ENCODE measurements around the gene PAX2.

DNA sequence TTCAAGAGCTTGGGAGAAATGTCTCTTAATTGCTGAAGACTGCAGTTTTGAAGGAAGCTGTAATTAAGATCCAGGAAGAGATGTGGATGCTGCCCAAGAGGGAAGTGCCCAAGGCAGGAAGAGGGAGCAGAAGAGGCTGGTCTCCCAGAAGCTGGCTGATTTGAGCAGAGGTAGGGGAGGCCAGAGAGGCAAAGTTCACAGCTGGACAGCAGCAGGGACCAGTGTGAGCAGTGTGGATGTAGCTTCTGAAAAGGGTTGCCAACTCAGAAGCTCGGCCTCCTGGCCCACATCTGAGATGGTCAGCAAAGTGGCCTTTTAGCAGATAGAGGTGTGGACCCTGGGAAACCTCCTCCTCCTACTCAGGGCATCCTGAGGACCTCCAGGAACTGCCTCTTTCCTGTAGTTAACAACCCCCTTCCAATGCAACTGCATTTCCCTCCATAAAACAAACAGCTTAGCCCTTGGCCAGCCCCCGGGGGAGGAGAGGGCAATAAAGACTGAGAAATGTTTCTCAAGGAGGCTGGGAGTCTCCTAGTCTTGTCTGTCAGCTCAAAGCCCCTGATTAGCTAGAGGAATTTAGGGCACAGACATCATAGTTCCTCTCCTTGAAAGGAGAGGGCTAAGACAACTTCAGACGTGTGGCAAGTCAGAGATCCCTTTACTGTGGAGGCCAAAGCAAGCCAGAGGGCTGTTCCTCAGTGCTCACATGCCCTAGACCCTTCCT is 69.5 kb downstream of the PAX2 start:
- TF ChIP-seq, protein P1, sequence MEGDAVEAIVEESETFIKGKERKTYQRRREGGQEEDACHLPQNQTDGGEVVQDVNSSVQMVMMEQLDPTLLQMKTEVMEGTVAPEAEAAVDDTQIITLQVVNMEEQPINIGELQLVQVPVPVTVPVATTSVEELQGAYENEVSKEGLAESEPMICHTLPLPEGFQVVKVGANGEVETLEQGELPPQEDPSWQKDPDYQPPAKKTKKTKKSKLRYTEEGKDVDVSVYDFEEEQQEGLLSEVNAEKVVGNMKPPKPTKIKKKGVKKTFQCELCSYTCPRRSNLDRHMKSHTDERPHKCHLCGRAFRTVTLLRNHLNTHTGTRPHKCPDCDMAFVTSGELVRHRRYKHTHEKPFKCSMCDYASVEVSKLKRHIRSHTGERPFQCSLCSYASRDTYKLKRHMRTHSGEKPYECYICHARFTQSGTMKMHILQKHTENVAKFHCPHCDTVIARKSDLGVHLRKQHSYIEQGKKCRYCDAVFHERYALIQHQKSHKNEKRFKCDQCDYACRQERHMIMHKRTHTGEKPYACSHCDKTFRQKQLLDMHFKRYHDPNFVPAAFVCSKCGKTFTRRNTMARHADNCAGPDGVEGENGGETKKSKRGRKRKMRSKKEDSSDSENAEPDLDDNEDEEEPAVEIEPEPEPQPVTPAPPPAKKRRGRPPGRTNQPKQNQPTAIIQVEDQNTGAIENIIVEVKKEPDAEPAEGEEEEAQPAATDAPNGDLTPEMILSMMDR (IDR thresholded peaks at IDR 0.05): no peak
- TF ChIP-seq JUN (CRISPR knock-in tag; IDR thresholded peaks at IDR 0.05): no peak
- TF ChIP-seq, protein P2, sequence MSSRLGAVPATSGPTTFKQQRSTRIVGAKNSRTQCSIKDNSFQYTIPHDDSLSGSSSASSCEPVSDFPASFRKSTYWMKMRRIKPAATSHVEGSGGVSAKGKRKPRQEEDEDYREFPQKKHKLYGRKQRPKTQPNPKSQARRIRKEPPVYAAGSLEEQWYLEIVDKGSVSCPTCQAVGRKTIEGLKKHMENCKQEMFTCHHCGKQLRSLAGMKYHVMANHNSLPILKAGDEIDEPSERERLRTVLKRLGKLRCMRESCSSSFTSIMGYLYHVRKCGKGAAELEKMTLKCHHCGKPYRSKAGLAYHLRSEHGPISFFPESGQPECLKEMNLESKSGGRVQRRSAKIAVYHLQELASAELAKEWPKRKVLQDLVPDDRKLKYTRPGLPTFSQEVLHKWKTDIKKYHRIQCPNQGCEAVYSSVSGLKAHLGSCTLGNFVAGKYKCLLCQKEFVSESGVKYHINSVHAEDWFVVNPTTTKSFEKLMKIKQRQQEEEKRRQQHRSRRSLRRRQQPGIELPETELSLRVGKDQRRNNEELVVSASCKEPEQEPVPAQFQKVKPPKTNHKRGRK (CRISPR knock-in tag; IDR thresholded peaks at IDR 0.05; ENCODE audit: borderline replicate concordance): no peak
- no peak for TF ChIP-seq CREM (CRISPR knock-in tag; IDR thresholded peaks at IDR 0.05)

All from WTC11 (cell line).